WTC11 (cell line): Measurements from ENCODE around the gene TNFAIP8L1. TPM values are rescaled to one million over a fixed set of nuclear protein-coding genes. Genes with fewer than 3 reads are reported as not detected.

ENCODE experiments used
- ATAC-seq: fragments of 200-7000 bp; cut with Tn5 transposase; 2 replicates; pipeline ENCODE4 v1.10.0; 2021; ENCODE audit warnings: mild to moderate bottlenecking, moderate library complexity
- CTCF ChIA-PET: fragments of 300-600 bp; sonication (Branson Sonifier 250); formaldehyde crosslinking; loops from one replicate; lab custom pipeline; 2021; ENCODE audit warnings: antibody characterized with exemption; lab: Charles Lee
- POLR2A ChIA-PET: fragments of 350-600 bp; sonication (Branson Sonifier 250); formaldehyde crosslinking; loops from one replicate; lab custom pipeline; 2021; ENCODE audit warnings: antibody characterized with exemption; lab: Charles Lee
- DNase-seq: peaks from one replicate; pipeline ENCODE4 v3.0.0; 2021; ENCODE audit warnings: low spot score
- H3K27ac Mint-ChIP-seq: 2 replicates; pipeline ENCODE4 v1.8.0; 2021; ENCODE audit warnings: mixed read lengths
- H3K27me3 Mint-ChIP-seq: 2 replicates; pipeline ENCODE4 v1.8.0; 2021; ENCODE audit warnings: low read depth, mild to moderate bottlenecking, moderate library complexity, mixed read lengths
- H3K36me3 Mint-ChIP-seq: 2 replicates; pipeline ENCODE4 v1.8.0; 2021; ENCODE audit warnings: mixed read lengths
- H3K4me1 Mint-ChIP-seq: 2 replicates; pipeline ENCODE4 v1.8.0; 2022; ENCODE audit warnings: mixed read lengths
- H3K4me3 Mint-ChIP-seq: 2 replicates; pipeline ENCODE4 v1.8.0; 2021; ENCODE audit warnings: mild to moderate bottlenecking, moderate library complexity, mixed read lengths
- H3K9me3 Mint-ChIP-seq: 2 replicates; pipeline ENCODE4 v1.8.0; 2021; ENCODE audit warnings: mixed read lengths
- CBFB ChIP-seq: sonication (generic); formaldehyde crosslinking; IDR thresholded peaks from 2 replicates; pipeline ENCODE4 v1.8.1; 2022; ENCODE audit warnings: mild to moderate bottlenecking, low read depth, missing genetic modification reagents
- E2F4 ChIP-seq: sonication (generic); formaldehyde crosslinking; IDR thresholded peaks from 2 replicates; pipeline ENCODE4 v1.8.1; 2022; ENCODE audit warnings: low read depth, mild to moderate bottlenecking, moderate library complexity, missing genetic modification reagents, borderline replicate concordance
- EMX1 ChIP-seq: fragments of 250-450 bp; sonication (Bioruptor Pico); IDR thresholded peaks from 2 replicates; pipeline ENCODE4 v1.8.0; 2021; ENCODE audit warnings: mild to moderate bottlenecking
- ETV6 ChIP-seq: sonication (generic); formaldehyde crosslinking; IDR thresholded peaks from 2 replicates; pipeline ENCODE4 v1.8.1; 2022; ENCODE audit warnings: mild to moderate bottlenecking, missing genetic modification reagents
- FOXK1 ChIP-seq: sonication (generic); formaldehyde crosslinking; IDR thresholded peaks from 2 replicates; pipeline ENCODE4 v1.8.0; 2022; ENCODE audit warnings: mild to moderate bottlenecking, moderate library complexity, missing genetic modification reagents
- HMGXB4 ChIP-seq: sonication (generic); formaldehyde crosslinking; IDR thresholded peaks from 2 replicates; pipeline ENCODE4 v1.8.1; 2023; ENCODE audit warnings: mild to moderate bottlenecking, moderate library complexity, missing genetic modification reagents
- JUN ChIP-seq: sonication (generic); formaldehyde crosslinking; IDR thresholded peaks from 2 replicates; pipeline ENCODE4 v1.8.0; 2023; ENCODE audit warnings: mild to moderate bottlenecking, missing genetic modification reagents
- NFYB ChIP-seq: sonication (generic); formaldehyde crosslinking; conservative IDR thresholded peaks from 2 replicates; pipeline ENCODE4 v1.8.0; 2022; ENCODE audit warnings: low read depth, missing genetic modification reagents
- NR2C2 ChIP-seq: sonication (generic); formaldehyde crosslinking; IDR thresholded peaks from 2 replicates; pipeline ENCODE4 v1.8.0; 2022; ENCODE audit warnings: mild to moderate bottlenecking, missing genetic modification reagents
- RELA ChIP-seq: sonication (generic); formaldehyde crosslinking; IDR thresholded peaks from 2 replicates; pipeline ENCODE4 v1.8.1; 2022; ENCODE audit warnings: missing genetic modification reagents, mild to moderate bottlenecking, borderline replicate concordance
- SMAD3 ChIP-seq: sonication (generic); formaldehyde crosslinking; IDR thresholded peaks from 2 replicates; pipeline ENCODE4 v1.8.0; 2022; ENCODE audit warnings: missing genetic modification reagents, mild to moderate bottlenecking, borderline replicate concordance
- SOX15 ChIP-seq: fragments of 250-450 bp; sonication (Bioruptor Pico); IDR thresholded peaks from 2 replicates; pipeline ENCODE4 v1.9.0; 2021; ENCODE audit warnings: mild to moderate bottlenecking
- STAT6 ChIP-seq: sonication (generic); formaldehyde crosslinking; conservative IDR thresholded peaks from 2 replicates; pipeline ENCODE4 v1.8.1; 2023; ENCODE audit warnings: mild to moderate bottlenecking, low read depth, missing genetic modification reagents, moderate library complexity
- ZBTB21 ChIP-seq: sonication (generic); formaldehyde crosslinking; IDR thresholded peaks from 2 replicates; pipeline ENCODE4 v1.8.1; 2023; ENCODE audit warnings: mild to moderate bottlenecking, missing genetic modification reagents, borderline replicate concordance
- ZNF317 ChIP-seq: sonication (generic); formaldehyde crosslinking; IDR thresholded peaks from 2 replicates; pipeline ENCODE4 v1.8.1; 2023; ENCODE audit warnings: low read depth, mild to moderate bottlenecking, moderate library complexity, missing genetic modification reagents, borderline replicate concordance
- ZNF396 ChIP-seq: fragments of 250-450 bp; sonication (Bioruptor Pico); IDR thresholded peaks from 2 replicates; pipeline ENCODE4 v1.8.0; 2021; ENCODE audit warnings: mild to moderate bottlenecking, moderate library complexity, borderline replicate concordance
- ZNF671 ChIP-seq: fragments of 250-450 bp; sonication (Bioruptor Pico); IDR thresholded peaks from 2 replicates; pipeline ENCODE4 v1.8.0; 2021; ENCODE audit warnings: mild to moderate bottlenecking
- total RNA-seq: library from RNA; stranded (reverse); gene quantifications from 3 replicates; pipeline ENCODE4 v1.2.3, GENCODE V29; 2021
- TF ChIP-seq, protein P1 (sequence below): sonication (generic); formaldehyde crosslinking; IDR thresholded peaks from 2 replicates; pipeline ENCODE4 v1.8.1; 2022; ENCODE audit warnings: mild to moderate bottlenecking, moderate library complexity, missing genetic modification reagents
- TF ChIP-seq, protein P2 (sequence below): fragments of 250-450 bp; sonication (Bioruptor Pico); IDR thresholded peaks from 2 replicates; pipeline ENCODE4 v1.8.0; 2021; ENCODE audit warnings: mild to moderate bottlenecking
- TF ChIP-seq, protein P3 (sequence below): sonication (generic); formaldehyde crosslinking; IDR thresholded peaks from 2 replicates; pipeline ENCODE4 v1.8.1; 2022; ENCODE audit warnings: low read depth, missing genetic modification reagents, borderline replicate concordance
- TF ChIP-seq, protein P4 (sequence below): sonication (generic); formaldehyde crosslinking; conservative IDR thresholded peaks from 2 replicates; pipeline ENCODE4 v1.8.1; 2022; ENCODE audit warnings: mild to moderate bottlenecking, missing genetic modification reagents

The TNFAIP8L1 gene
- total RNA-seq, 1 experiment from 2014 or later = 8.7 TPM

- TF ChIP-seq JUN = no peak
These were observed 60.7 kb downstream of the TNFAIP8L1 start (continued) for GRCh38 chr19:4699826-4700692.

DNA sequence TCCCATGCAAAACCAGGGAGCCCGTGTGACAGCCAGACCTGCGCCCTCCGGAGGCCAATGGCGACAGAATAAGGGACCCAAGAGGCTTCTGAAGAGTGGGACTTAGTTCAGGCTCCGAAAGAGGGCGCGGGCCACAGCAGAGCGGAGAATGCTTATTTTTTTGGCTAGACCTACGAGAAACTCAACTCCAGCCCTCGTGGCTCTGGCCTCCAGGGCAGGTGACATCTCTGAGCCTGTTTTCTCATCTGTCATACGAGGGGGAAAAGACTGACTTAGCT, 61.3 kb downstream of the TNFAIP8L1 start:
- Mint-ChIP-seq H3K27me3 (no peaks in the 10 kb centered on the region), H3K4me1 (no peaks in the 10 kb centered on the region), H3K27ac (no peak overlapping the region), H3K9me3 (no peaks in the 10 kb centered on the region), H3K36me3 (peaks cover 31% of the 10 kb centered on the region), H3K4me3 (no peak overlapping the region)
- ChIA-PET CTCF (interaction anchor here (0.6 to 1.4 kb wide), 3 partner anchors 17 to 176 kb away, joined by 3 to 4 read pairs (median 4); no protein-coding TSS in a partner anchor), POLR2A (no interaction called here)
- DNase-seq (peak; percentile 31), ATAC-seq (peak; percentile 71)
- TF ChIP-seq, protein P1, sequence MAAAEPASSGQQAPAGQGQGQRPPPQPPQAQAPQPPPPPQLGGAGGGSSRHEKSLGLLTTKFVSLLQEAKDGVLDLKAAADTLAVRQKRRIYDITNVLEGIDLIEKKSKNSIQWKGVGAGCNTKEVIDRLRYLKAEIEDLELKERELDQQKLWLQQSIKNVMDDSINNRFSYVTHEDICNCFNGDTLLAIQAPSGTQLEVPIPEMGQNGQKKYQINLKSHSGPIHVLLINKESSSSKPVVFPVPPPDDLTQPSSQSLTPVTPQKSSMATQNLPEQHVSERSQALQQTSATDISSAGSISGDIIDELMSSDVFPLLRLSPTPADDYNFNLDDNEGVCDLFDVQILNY (CRISPR knock-in tag) = no peak
- no peak for TF ChIP-seq E2F4 (CRISPR knock-in tag)
- TF ChIP-seq EMX1 (CRISPR knock-in tag) = no peak
- TF ChIP-seq ETV6 (CRISPR knock-in tag) = no peak
- no peak for TF ChIP-seq CBFB (CRISPR knock-in tag)
- TF ChIP-seq, protein P2, sequence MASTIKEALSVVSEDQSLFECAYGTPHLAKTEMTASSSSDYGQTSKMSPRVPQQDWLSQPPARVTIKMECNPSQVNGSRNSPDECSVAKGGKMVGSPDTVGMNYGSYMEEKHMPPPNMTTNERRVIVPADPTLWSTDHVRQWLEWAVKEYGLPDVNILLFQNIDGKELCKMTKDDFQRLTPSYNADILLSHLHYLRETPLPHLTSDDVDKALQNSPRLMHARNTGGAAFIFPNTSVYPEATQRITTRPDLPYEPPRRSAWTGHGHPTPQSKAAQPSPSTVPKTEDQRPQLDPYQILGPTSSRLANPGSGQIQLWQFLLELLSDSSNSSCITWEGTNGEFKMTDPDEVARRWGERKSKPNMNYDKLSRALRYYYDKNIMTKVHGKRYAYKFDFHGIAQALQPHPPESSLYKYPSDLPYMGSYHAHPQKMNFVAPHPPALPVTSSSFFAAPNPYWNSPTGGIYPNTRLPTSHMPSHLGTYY = no peak
- no peak for TF ChIP-seq ZNF671 (CRISPR knock-in tag)
- TF ChIP-seq ZNF396 (CRISPR knock-in tag) = no peak
- no peak for TF ChIP-seq ZBTB21 (CRISPR knock-in tag)
- no peak for TF ChIP-seq ZNF317
- TF ChIP-seq, protein P3, sequence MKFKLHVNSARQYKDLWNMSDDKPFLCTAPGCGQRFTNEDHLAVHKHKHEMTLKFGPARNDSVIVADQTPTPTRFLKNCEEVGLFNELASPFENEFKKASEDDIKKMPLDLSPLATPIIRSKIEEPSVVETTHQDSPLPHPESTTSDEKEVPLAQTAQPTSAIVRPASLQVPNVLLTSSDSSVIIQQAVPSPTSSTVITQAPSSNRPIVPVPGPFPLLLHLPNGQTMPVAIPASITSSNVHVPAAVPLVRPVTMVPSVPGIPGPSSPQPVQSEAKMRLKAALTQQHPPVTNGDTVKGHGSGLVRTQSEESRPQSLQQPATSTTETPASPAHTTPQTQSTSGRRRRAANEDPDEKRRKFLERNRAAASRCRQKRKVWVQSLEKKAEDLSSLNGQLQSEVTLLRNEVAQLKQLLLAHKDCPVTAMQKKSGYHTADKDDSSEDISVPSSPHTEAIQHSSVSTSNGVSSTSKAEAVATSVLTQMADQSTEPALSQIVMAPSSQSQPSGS (CRISPR knock-in tag) = no peak
- no peak for TF ChIP-seq STAT6
- TF ChIP-seq NR2C2 (CRISPR knock-in tag) = no peak
- no peak for TF ChIP-seq NFYB
- no peak for TF ChIP-seq HMGXB4 (CRISPR knock-in tag)
- no peak for TF ChIP-seq SMAD3 (CRISPR knock-in tag)
- TF ChIP-seq SOX15 (CRISPR knock-in tag) = no peak
- TF ChIP-seq, protein P4, sequence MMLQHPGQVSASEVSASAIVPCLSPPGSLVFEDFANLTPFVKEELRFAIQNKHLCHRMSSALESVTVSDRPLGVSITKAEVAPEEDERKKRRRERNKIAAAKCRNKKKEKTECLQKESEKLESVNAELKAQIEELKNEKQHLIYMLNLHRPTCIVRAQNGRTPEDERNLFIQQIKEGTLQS (CRISPR knock-in tag) = no peak
- TF ChIP-seq FOXK1 (CRISPR knock-in tag) = no peak
- TF ChIP-seq RELA = no peak
- TF ChIP-seq, all 79 proteins: peak for 0
